ENCODE data around the gene DNAI1. TPM values are rescaled to one million over a fixed set of nuclear protein-coding genes. Genes with fewer than 3 reads are reported as not detected.
"Not testable (repeated sequence)": the region's sequence is repeated elsewhere in the genome, so short reads cannot be mapped to it uniquely, and the experiment has no call there.

Gene DNAI1
- total RNA-seq, 1 donor: not detected

DNA sequence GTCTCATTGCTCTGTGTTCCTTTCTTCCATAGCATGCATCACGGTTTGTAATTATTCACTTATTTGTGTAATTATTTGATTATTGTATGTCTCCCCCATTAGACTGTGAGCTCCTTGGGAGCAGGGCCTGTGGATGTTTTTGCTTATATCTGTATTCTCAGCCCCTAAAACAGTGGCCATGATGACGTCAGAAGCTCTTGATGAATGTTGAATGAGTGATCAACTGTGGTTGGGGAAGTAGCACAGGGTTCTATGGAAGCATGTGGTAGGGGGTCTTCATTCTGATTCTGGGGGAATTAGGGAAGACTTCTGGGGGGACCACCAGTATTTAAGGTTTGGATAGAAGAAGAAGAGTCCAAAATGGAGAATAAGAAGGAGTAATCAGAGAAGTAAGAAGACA lies 6.0 kb downstream of the DNAI1 start:
- DNase-seq (ENCODE audit: low read depth): no peak
- TF ChIP-seq, protein P1, sequence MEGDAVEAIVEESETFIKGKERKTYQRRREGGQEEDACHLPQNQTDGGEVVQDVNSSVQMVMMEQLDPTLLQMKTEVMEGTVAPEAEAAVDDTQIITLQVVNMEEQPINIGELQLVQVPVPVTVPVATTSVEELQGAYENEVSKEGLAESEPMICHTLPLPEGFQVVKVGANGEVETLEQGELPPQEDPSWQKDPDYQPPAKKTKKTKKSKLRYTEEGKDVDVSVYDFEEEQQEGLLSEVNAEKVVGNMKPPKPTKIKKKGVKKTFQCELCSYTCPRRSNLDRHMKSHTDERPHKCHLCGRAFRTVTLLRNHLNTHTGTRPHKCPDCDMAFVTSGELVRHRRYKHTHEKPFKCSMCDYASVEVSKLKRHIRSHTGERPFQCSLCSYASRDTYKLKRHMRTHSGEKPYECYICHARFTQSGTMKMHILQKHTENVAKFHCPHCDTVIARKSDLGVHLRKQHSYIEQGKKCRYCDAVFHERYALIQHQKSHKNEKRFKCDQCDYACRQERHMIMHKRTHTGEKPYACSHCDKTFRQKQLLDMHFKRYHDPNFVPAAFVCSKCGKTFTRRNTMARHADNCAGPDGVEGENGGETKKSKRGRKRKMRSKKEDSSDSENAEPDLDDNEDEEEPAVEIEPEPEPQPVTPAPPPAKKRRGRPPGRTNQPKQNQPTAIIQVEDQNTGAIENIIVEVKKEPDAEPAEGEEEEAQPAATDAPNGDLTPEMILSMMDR (IDR thresholded peaks at IDR 0.05; ENCODE audit: insufficient read depth, low read length): no peak
- H3K4me3 ChIP-seq (ENCODE audit: low read depth, low read length): no peak overlapping the region

DNA sequence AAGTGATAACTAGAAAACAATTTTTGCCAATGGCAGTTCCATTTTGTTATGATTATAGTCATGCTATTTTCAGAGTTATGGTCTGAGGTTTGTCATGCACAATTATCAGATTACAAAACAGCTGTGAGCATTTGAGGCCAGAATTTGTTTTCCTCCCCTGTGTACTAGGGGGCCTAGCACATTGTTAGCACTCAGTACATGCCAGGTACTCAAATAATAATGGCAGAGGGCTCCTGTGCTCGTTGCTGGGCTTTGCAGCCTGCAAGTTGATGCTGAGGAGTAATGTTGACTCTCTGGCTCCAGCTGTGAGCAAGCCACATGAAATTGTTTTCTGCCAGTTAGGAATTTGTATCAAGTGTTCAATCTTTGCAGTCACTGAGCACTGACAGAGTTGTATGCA lies 6.9 kb downstream of the DNAI1 start:
- no peak overlapping the region for H3K4me3 ChIP-seq (ENCODE audit: low read depth, low read length)
- TF ChIP-seq, protein P1 (IDR thresholded peaks at IDR 0.05; ENCODE audit: insufficient read depth, low read length): no peak
- DNase-seq (ENCODE audit: low read depth): no peak

DNA sequence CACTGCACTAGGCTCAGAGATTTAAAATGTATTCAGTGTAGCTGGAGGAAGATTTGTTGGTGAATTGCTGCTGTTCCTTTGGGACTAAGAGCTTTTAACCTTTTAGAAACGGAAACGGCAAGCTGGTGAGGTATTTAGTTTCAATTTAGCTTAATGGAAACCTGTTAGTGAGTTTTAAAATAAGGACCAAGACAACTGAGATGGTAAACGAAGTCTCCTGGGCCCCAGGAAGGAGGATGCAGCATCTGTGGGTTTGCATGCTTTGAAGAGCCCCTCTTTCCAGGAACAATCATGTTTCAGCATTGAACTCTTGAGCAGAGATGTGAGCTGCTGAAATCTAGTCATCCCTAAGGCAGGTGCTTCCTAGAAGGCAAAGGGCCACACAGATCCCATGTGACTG lies 16.5 kb downstream of the DNAI1 start:
- TF ChIP-seq, protein P1 (IDR thresholded peaks at IDR 0.05; ENCODE audit: insufficient read depth, low read length): no peak
- DNase-seq (ENCODE audit: low read depth): no peak
- H3K4me3 ChIP-seq (ENCODE audit: low read depth, low read length): no peak overlapping the region

DNA sequence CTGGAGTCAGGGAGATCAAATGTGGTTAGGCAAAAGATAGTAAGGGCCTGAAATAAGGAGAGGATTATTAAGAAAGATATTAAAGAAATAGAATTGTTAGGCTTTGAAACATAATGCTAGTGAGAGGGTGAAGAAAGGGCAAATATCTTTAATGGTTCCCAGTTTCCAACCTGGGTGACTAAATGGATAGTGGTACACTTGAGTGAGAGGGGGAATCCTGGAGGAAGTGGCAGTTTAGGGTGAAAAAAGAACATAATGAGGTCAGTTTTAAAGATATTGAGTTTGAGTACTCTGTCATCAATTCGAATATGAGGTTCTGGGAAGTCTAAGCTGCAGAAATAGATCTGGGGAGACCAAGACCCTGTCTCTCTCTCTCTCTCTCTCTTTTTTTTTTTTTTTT lies 18.9 kb downstream of the DNAI1 start:
- TF ChIP-seq, protein P1 (IDR thresholded peaks at IDR 0.05; ENCODE audit: insufficient read depth, low read length): no peak
- no peak for DNase-seq (ENCODE audit: low read depth)
- H3K4me3 ChIP-seq (ENCODE audit: low read depth, low read length): no peak overlapping the region

DNA sequence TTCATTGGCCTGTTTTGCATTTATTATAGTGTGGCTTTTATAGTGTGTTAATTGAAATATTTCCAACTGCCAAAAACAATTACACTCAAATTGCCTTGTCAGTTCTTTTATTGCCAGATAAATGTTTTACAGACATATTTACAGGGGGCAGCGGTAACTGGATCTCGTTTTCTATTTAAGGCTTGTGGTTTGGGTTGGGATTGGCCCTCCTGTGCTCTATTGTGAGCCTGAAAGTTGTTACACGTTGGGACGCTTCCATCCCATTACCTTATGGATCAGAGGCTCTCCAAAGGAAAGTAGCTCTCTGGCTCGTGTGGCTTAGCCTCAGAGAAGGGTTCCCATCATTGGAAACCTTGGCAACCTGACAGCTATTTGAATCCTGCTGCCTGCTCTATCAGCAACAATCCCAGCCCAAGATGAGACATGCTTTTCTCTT lies 20.8 kb downstream of the DNAI1 start:
- TF ChIP-seq, protein P1 (IDR thresholded peaks at IDR 0.05; ENCODE audit: insufficient read depth, low read length): no peak
- no peak for DNase-seq (ENCODE audit: low read depth)
- no peak overlapping the region for H3K4me3 ChIP-seq (ENCODE audit: low read depth, low read length)

DNA sequence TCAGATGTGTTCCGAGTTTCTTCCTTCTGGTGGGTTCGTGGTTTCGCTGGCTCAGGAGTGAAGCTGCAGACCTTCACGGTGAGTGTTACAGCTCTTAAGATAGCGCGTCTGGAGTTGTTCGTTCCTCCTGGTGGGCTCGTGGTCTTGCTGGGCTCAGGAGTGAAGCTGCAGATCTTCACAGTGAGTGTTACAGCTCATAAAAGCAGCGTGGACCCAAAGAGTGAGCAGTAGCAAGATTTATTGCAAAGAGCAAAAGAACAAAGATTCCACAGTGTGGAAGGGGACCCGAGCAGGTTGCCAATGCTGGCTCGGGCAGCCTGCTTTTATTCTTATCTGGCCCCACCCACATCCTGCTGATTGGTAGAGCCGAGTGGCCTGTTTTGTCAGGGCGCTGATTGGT lies 23.0 kb downstream of the DNAI1 start:
- H3K4me3 ChIP-seq (ENCODE audit: low read depth, low read length); DNase-seq (ENCODE audit: low read depth): not testable (repeated sequence)

DNA sequence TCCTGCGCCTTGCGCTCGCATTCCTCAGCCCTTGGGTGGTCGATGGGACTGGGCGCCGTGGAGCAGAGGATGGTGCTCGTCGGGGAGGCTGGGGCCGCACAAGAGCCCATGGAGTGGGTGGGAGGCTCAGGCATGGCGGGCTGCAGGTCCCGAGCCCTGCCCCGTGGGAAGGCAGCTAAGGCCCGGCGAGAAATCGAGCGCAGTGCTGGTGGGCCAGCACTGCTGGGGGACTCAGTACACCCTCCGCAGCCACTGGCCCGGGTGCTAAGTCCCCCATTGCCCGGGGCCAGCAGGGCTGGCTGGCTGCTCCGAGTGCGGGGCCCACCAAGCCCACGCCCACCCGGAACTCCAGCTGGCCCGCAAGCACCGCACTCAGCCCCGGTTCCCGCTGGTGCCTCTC lies 24.1 kb downstream of the DNAI1 start:
- not testable (repeated sequence) for DNase-seq (ENCODE audit: low read depth); H3K4me3 ChIP-seq (ENCODE audit: low read depth, low read length)

DNA sequence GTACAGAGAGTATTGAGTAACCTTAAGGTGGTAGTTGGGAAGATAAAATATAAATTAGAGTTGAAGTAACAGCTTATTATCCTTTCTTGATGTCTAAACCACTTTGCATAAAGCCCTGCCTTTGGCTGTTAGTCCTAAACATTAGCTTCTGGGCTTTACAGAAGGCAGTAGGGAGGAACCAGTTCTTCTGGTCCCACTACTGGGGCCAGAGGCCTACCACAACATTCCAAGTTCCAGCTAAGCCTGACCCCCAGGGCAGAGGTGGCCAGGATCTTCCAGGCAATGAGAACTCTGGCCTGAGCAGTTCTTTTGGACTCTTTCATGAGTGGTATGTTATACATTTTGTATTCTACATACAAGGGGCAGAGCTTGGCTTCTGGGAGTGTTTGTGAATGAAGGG lies 26.1 kb downstream of the DNAI1 start:
- TF ChIP-seq, protein P1 (IDR thresholded peaks at IDR 0.05; ENCODE audit: insufficient read depth, low read length): no peak
- H3K4me3 ChIP-seq (ENCODE audit: low read depth, low read length): no peak overlapping the region
- DNase-seq (ENCODE audit: low read depth): no peak

Measured in fibroblast of the aortic adventitia (primary cell).